Measurements from ENCODE around the gene RPRD1A.
"Not testable (repeated sequence)": the region's sequence is repeated elsewhere in the genome, so short reads cannot be mapped to it uniquely, and the experiment has no call there.

Gene RPRD1A

DNA sequence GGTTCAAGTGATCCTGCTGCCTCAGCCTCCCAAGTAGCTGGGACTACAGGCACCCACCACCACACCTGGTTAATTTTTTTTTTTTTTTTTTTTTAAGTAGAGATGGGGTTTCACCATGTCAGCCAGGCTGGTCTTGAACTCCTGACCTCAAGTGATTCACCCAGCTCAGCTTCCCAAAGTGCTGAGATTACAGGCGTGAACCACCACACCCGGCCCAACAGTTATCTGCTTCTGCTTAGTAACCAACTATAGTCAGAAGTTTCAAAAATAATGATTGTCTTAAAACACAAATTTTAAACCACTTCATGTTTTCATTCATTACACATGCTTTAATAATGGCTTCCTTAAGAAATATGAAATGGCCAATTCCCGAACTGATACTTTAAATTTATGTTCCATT lies 43.1 kb downstream of the RPRD1A start:
- DNase-seq, result not testable (repeated sequence)

DNA sequence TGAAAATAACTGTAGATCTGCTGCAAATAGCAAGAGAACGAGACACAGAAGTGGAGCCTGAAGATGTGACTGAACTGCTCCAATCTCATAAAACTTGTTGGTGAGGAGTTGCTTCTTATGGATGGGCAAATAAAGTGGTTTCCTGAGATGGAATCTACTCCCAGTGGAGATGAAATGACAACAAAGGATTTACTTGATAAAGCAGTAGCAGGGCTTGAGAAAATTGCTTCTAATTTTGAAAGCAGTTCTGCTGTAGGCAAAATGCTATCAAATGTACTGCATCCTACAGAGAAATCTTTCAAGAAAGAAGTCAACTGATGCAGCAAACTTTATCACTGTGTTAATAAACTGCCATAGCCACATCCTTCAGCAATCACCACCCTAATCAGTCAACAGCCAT lies 44.0 kb downstream of the RPRD1A start:
- DNase-seq, result no peak

DNA sequence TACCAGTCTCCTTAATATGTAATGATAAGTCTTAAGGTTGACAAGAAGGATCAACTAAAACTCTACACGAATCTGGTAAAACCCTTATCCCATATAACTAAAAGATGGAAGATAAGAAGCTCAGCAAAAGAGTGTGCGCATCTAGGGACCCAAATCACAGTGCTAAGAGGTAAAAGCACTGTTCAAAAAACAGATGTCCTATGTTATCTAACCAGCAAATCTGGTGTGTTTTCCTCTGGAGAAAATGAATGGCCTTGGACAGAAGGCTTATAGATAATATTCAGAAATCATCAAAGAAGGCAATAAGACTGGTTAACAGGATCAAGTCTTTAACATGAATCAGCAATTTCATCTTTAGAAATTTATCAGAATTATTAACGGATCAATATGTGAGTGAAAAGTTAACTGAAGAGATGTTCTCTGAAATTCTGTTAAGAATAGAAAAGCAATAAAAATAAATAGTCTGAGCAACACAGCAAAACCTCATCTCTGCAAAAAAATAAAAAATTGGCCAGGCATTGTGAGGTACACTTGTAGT lies 47.1 kb downstream of the RPRD1A start:
- no peak for DNase-seq

DNA sequence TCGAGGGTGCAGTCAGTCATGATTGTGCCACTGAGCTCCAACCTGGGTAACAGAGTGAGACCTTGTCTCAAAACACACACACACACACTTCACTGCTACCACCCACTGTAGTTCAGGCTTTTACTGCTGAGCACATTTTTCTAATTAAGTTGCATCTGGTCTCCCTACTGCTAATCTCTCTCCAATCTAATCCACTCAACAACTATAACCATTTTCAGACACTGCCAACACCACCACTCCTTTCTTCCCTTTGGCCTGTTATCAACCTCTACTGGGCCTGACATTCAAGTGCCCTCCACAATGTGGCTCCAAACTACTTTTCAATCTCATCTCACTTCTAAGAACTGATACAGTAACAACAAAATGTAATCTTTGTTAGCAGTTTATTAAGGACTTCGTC lies 50.1 kb downstream of the RPRD1A start:
- no peak for DNase-seq

DNA sequence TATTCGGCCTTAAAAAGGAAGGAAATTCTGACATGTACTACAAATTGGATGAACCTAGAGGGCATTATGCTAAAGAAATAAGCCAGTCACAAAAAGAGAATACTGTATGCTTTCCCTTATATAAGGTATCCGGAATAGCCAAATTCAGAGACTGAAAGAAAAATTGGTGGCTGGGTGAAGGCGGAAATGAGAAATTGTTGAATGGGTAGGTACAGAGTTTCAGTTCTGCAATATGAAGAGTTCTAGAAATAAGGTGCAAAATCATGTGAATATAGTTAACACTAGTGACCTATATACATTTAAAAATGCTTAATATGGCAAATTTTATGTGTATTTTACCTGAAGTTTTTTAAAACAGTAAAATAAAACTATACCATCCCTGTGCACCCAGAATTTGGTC lies 51.7 kb downstream of the RPRD1A start:
- DNase-seq, result no peak

DNA sequence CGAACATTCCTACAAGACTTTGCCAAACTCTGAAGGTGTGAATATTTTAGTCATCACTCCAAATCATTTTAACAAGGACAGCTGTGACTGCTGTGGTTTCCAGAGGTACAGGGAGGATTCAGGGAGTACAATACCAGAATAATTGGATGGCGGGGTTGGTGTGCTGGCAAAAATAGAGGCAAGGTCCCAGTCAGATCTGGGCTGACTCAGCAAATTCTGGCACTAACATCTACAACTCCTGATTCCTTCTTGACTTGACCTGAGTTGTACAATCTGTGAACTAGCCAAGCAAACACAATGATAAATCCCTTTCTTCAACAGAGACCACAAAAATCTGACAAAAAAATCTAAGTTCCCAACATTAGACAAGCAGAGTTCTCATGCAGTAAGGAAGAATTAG lies 54.5 kb downstream of the RPRD1A start:
- no peak for DNase-seq

DNA sequence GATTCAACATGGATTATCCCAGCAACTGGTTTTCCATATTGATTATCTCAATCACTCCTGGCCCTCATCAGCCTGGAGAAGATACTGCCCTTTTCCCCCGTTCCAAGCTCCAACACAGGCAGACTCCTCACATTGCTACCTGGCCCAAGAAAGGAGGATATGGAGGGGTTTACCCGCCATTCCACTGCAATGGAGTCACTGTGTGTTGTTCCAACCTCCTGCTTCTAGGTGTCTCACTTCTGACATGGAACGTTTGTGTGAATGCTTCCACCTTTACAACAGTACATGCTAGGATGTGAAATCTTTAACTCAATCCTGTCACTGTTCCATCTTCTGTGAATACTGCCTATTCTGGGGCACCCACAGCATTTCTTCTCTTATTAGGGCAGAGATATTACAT lies 58.1 kb downstream of the RPRD1A start:
- DNase-seq, result no peak

DNA sequence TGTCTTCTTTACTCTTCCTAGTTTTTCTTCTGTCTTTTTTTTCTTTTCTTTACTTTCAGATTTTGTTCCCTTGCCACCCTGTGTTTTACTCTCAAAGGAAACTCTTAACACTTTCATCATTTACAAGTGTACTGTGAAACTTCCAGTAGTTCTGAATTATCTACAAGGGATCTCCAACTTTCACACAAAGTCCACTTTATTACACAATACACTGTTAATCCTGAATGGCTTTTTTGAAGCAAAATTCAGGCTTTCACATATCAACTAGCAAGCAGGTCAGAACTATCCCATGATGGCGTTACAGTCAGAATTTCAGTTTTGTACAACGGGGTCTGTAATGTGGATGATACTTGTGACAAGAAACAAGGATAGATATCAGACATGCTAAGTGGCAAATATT lies 60.4 kb downstream of the RPRD1A start:
- DNase-seq, result no peak

DNA sequence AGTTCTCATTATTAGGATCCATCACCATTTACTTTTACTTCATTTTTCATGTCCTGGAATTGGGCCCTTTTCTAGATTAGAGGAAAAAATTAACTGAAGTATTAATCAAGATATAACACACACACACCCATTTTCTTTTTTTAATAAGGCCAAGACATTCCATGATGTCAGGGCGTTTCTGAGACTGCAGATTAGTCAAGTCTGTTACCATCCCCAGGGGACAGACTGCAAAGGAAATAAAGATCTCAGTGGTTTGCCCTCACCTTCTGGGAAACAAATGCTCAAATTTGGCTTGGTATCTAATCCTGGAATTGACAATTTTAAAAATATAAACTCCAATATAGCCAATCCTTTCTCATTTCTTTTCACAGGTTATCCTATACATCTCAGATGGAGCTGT lies 67.4 kb downstream of the RPRD1A start:
- DNase-seq, result no peak

DNA sequence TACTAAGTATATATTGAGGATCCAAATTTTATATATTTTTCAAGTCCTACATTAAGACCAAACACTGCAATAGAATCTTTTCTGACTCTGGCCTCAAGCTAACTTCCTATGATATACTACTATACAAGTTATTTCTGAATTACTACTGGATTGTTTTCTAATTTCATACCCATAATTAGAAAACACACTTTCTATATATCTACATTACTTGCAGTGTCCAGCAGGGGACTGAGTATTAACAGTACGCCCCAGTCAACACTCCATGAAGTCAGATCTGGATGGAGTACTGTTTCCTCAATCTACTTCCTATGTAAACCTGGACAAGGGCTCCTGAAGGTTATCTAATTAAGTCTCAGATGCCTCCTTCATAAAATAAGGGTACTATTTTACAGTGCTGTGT lies 68.4 kb downstream of the RPRD1A start:
- DNase-seq, result no peak

DNA sequence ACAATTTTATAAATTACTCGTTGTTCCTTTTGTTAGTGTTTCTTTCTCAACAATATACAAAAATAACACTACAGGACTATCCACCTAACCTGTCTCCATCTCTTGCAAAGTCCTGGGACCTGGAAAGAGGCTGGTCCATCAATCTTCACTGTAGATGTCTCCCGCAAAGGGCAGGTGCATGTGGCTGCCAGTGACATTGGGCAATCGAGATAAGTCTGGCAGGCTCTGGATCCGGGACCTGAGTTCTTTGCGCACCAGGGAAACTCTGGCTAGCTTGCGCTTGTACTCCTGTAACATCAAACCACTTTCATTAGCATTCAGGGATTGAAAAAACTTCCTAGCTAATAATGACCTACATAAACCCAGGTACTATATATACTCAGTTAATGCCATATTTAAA lies 74.3 kb downstream of the RPRD1A start:
- no peak for DNase-seq

DNA sequence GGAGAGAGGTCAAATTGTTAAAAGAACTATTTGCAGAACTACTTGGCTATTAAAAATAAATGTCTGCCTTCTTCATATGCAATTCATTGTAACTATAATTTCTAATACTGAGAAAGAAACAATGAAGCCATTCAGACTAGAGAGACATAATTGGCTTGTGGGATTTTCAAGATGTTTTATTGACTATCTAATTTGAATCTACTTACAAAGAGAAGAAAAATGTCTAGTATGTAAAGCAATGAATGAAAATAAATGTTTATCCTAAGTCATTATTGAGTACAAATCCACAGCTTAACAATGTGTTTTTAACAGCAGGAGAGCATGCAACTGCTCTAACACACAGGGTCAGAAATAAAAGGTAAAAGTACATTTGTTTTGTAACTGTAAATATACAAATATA lies 75.7 kb downstream of the RPRD1A start:
- no peak for DNase-seq

DNA sequence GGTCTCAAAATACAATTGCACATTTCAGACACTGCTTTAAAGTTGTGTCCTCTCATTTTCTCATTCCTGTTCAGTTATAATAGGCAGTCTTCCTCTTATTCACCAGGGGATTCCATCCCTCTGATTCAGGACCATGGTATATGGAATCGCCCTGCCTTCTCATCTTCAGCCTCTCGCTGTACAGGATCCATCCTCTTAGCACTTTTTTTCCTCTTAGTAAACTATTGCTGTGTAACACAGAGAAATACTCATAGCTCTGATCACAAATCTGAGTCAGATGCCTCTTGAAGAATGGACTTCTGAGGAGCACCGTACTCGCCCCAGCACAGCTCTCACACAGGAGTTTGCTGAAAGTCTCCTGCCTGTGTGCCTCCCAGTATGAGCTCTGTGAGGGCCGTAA lies 83.5 kb downstream of the RPRD1A start:
- DNase-seq, result no peak

DNA sequence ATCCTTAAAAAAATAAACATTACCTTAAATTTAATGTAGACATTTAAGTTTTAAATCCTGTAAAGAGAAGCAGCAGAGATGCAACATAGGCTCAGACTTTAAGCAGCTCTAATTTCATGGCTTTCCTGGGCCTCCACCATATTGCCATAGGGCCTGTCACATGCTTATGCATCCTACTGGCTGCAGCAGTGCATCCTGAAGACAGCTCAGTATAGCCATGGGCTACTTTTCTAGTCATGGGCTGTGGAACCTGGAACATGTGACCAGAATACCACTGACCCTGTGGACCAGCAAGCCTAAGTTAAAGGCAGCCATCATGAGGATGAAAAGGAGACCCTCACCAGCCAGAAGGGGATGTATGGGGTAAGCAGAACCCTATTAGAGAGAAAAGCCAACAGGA lies 84.2 kb downstream of the RPRD1A start:
- no peak for DNase-seq

DNA sequence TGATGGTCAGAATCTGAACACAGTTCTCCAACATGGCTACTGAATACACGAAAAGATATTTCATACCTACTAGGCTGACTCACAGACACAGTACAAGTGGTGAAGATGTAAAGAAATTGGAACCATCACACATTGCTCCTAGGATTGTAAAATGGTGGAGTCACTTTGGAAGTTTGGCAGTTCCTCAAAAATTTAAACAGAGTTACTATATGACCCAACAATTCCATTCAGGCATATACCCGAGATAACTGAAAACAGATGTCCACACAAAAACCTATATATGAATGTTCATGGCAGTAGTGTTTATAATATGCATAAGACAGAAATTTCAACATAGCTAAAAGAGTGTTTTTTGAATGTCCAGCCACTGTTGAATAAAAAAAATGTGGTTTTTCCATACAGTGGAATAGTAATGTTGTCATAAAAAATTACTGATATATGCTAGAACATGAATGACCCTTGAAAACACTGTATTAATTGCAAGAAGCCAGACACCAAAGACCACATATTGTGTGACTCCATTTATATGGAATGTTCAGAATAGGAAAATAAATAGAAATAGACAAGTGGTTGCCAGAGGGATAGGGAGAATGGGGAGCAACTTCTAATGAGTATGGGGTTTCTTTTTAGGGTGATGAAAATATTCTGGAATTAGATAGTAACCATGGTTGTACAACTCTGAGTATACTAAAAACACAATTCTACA lies 84.8 kb downstream of the RPRD1A start:
- DNase-seq, result no peak

DNA sequence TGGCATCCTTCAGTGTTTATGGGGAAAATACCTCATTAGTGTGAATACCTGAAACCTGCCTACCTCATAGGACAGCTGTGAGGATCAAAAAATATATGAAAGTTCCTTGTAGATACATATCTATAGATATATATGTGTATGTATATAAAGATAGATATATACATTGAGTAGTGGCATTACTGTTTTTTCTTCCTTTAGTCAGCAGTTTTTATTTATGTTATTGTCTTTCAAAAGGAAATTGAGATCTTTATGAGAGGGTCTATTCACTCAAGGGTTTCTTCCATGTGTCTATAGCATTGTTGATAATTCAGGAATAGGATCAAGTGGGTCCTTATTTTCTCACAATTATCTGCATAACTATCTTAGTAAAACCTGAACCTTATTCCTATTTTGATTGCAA lies 88.2 kb downstream of the RPRD1A start:
- no peak for DNase-seq

DNA sequence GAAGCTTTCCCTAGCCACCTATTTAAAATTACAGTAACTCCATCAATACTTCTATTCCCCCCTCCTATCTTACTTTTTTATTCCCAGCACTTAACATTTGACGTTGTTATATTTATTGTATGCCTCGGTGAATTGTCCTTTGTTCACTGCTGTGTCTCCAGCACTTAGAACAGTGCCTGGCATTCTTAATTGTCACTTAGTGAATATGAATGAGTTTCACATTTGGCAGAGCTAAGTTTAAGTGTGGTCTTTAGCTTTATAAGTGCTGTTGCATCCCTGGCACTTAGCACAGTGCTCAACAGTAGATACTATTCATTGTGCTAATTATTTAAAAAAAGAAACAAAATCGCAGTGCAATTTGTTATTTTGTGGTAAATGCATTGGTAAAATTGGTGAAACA lies 93.2 kb downstream of the RPRD1A start:
- DNase-seq, result no peak

DNA sequence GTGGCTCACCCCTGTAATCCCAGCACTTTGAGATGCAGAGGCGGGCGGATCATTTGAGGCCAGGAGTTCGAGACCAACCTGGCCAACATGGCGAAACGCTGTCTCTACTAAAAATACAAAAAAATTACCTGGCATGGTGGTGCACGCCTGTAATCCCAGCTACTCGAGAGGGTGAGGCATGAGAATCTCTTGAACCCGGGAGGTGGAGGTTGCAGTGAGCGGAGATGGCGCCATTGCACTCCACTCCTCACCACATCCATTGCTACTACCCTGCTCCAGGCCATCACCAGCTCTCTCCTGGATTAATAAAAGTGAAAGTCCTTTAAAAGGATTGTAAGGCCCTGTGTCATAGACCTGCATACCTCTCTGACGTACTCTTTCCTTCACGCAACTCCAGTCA lies 93.7 kb downstream of the RPRD1A start:
- no peak for DNase-seq

DNA sequence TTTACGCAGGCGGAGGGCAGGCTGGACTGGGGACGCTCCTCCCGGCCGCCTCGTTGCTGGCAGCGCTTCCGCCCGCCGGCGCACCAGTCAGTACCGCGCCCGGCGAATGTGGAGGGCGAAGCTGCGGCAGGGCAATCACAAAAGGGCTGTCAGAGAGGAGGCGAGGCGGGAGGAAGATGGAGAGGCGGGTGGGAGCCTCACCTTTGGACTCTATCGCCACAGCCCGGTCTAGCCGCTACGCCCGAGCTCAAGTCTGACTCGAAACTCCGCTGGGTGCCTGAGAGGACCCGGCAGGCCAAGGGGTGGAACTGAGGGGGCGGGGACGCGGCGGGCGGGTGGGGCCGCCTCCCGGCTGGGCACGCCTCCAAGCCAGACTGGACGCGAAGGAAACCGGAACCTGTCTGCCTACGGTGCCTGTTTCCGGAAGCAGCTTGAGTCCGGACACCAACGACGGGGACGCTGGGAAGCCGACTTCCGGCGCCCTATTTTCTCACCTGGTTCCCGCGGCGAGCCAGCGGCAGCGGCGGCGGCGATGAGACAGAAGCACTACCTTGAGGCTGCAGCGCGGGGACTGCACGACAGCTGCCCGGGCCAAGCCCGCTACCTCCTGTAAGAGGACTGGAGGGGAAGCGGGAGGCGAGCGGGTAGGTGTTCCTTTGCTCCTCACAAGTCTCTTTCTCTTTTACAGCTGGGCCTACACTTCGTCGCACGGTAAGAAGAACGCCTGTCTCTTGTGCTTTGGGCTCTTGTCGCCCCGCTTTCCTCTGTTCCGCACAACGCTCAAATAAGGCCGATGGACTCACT lies 95.0 kb downstream of the RPRD1A start, which contains the start of gene RMP24:
TSS of gene RMP24 (plus strand) at position 483 of the 804 bp plus-strand sequence.
- DNase-seq, result peak; percentile 93

DNA sequence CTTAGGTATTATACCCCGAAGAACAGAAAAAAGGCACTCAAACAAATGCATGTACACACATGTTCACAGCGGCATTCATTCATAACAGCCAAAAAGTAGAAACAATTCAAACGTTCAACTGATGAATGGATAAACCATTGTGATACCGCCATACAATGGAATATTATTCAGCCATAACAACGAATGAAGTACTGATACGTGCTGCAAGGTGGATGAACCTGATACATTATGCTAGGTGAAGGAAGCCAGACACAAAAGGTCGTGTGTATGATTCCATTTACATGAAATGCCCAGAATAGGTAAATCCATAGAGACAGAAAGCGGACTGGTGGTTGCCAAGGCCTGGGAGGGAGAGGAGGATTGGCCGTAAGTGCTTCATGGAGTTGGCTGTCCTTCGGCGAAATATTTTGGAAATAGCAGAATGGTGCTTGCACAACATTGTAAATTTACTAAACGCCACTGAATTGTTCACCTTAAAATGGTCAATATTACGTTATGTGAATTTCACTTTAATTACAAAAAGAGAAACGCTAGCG lies 95.6 kb downstream of the RPRD1A start:
- no peak for DNase-seq

DNA sequence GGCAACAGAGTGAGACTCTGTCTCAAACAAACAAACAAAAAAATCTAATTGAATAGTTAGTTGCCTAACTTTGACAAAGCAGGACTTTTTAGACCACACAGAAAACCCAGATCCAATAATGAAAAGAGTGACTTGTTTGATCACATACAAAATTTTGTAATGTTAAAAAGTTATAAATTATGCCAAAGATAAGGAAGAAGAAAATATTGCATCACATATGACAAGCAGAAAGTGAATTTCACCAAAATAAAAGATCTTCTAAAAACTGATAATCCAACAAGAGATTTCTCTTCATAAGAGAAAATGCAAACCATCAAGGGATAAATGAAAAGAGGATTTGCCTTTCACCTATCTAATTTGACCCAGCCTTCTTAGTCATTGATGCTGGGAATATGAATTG lies 97.7 kb downstream of the RPRD1A start:
- DNase-seq, result no peak

DNA sequence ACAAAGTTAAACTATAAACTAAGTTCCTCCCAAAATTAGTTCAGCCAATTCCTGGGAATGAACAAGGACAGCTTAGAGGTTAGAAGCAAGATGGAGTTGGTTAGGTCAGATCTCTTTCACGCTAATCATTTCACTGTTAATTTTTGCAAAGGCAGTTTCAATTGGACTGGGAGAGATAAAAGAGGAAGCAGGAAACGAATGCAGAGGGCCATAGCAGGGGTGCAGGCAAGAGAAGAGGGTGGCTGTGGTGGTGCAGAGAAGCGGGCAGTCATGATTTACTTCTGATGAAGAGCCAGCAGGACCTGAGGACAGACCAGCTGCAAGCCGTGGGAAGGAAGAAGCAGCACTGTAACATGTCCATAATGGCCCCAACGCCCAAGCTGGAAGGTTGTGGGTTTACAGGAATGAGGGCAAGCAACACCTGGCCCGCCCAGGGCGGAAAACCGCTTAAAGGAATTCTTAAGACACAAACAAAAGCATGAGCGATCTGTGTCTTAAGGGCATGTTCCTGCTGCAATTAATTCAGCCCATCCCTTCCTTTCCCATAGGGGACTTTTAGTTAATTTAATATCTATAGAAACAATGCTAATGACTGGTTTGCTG lies 99.0 kb downstream of the RPRD1A start:
- no peak for DNase-seq

DNA sequence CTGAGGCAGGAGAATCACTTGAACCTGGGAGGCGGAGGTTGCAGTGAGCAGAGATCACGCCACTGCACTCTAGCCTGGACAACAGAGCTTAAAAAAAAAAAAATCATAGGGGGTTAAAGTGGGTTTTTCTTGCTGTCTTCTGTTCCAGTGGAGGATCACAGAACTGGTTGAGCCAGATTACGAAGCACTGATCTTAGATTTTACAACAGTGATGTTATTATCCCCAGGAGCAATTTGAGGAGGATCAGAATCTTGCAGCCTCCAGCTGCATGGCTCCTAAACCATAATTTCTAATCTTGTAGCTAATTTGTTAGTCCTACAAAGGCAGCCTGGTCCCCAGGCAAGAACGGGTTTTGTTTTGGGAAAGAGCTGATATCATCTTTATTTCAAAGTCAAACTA lies 99.5 kb downstream of the RPRD1A start:
- not testable (repeated sequence) for DNase-seq

DNA sequence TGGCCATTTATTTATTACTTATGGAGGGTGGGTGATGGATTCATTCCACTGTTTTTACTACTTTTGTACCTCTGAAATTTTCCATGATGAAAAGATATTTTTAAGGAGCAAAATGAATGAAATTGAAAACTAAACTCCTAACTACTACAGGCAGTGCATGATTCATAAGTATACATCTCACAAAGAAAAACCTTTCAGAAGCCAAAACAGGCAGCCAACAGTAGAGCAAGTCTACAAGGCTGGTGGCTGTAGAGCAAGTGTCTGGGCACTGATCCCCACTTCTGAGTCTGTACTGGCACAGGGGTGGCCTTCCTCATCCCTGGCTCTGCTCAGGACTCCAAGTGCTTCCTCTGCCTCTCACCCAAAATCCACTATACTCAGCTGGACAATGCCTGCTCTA lies 103.0 kb downstream of the RPRD1A start:
- DNase-seq, result no peak
